ENCODE data around the gene ZNF581.

Gene ZNF581

DNA sequence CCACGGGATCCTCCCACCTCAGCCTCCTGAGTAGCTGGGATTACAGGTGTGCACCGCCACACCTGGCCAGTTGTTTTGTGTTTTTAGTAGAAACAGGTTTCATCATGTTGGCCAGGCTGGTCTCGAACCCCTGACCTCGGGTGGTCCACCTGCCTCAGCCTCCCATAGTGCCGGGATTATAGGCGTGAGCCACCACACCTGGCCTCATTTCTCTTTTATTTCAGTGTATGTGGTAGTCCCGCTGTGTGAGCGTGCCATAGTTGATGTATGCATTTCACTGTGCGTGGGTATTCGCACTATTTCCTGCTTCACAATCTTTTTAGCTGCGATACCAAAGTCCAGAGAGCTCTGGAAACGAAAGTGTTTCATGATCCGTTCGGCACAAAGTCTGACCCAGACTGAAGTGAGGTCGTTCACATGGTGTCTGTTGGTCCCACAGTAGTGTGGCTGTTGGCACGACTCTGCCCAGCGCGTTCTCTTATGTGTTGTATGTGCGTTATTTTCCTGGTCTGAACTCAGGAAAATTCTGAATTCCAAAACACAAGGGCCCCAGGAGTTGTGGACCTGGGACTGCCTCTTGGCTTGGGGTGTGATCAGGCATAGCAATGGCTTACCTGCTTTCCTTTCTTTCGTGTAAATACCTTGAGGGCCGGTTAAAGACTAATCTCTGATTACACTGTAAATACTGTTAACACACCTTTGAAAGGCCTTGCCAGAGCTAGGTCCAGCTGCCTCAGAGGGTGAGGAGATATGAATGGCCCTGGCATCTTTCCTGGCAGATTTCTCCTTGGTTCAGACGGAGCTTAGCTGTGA, 40.2 kb downstream of the ZNF581 start:
- no peak for DNase-seq

DNA sequence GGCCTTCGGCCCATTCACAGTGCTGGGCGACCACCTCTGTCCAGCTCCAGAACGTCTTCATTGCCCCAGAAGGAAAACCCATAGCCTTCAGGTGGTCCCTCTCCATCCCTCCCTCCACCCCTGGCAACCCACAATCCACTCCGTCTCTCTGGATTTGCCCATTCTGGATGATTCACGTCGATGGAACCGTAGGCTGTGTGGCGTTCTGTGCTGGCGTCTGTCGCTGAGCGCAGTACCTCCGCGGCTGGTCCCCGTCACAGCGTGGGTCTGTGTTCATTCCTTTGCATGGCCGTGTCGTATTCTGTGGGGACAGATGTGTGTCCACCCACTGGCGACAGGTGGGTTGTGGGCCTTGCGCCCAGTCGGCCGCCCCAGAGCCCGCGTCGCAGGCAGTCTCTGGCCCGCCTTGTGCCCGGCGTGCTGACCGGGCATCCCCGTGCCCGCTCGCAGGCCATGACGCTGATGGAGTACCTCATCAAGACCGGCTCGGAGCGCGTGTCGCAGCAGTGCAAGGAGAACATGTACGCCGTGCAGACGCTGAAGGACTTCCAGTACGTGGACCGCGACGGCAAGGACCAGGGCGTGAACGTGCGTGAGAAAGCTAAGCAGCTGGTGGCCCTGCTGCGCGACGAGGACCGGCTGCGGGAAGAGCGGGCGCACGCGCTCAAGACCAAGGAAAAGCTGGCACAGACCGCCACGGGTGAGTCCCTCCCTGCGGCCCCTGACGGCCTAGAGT, 41.7 kb downstream of the ZNF581 start:
- DNase-seq: no peak

DNA sequence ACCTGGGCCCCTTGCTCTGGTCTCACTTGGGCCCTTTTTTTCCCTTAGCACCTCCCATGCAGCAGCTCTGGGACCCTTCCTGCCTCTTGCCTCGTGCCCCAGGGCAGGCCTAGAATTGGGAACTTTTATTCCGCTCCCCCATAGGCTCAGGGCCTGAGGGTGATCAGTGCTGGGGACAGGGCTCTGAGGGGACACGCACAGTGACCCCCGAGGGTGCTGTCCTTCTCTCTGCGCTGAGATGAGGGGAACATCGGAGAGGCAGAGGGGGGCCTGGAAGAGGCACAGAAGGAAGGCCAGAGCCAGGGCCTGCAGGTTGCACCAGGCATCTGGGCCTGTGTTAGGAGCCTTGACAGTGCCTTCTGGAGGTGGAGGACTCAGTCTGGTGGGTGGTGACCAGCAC, 42.3 kb downstream of the ZNF581 start:
- DNase-seq: no peak

DNA sequence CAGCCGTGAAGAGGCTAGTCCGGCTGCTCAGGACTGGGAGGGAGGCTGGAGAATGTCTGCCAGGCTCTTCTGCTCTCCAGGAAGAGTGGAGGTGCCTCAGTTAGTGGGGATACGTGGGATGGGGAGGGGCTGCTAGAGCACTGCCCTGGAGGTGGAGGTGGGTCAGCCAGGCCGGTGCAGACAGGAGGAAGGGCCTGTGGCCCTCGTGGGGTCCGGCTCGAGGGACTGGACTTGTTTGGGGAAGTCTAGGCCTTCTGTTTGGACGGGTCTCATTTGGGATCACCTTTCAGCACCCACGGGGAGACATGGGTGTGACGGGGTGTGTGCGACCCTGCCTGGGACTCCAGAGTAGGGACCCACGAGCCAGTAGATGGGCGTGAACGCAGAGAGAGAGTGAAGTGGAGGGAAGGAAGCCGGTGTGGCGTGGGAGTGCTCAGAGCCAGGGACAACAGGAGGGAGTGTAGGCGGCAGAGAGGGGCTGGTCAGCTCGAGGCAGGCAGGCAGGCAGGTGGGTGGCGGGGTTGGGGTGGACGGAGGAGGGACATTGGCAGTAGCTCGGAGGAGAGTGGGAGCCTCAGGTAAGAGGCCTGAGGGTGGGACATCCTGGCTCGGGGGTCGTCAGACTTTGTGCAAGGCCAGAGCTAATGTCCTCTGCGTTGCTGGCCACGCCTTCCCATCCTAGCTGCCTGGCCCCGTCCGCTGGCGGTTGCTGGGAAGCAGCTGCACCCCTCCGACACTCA, 43.0 kb downstream of the ZNF581 start:
- DNase-seq: no peak

DNA sequence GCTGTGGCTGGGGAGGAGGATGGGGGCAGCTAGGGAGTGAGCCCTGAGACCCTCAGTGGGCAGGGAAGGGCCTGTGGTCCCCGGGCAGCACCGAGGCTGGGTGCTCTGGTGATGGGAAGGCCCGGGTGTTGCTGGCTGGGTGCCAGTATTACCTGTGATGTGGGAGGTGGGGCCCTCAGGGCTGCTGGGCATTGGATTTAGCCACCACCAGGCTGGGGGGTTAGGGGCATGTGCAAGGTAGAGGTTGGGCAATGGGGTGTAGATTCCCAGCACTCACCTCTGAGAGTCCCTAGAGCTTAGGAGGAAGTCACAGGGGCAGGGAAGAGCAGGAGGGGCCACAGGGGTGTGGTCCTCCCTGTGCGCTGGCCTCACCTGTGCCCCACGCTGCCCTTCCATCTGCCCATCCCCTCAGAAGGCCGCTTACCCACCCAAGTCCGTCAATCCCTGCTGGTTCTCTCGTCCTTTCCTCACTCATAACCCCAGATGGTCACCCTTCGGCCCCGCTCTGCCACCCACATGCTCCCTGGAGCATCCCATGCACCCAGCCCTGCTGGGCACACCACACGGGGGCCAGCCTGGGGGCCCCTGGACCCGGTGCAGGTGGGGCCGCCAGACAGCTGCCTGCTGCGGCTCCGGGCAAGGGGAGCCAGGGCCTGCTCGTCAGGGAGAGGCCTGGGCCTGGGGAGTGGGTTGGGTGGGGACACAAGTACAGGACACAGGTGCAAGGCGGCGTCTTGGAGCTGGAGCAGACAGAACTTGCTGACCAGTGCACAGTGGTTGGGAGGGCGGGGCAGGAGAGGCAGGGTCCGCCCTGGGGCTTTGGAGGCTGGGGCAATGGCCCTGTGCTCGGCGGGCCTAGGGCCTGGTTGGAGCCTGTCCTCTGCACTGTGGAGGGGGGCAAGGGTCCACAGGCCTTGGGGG, 44.1 kb downstream of the ZNF581 start:
- no peak for DNase-seq

DNA sequence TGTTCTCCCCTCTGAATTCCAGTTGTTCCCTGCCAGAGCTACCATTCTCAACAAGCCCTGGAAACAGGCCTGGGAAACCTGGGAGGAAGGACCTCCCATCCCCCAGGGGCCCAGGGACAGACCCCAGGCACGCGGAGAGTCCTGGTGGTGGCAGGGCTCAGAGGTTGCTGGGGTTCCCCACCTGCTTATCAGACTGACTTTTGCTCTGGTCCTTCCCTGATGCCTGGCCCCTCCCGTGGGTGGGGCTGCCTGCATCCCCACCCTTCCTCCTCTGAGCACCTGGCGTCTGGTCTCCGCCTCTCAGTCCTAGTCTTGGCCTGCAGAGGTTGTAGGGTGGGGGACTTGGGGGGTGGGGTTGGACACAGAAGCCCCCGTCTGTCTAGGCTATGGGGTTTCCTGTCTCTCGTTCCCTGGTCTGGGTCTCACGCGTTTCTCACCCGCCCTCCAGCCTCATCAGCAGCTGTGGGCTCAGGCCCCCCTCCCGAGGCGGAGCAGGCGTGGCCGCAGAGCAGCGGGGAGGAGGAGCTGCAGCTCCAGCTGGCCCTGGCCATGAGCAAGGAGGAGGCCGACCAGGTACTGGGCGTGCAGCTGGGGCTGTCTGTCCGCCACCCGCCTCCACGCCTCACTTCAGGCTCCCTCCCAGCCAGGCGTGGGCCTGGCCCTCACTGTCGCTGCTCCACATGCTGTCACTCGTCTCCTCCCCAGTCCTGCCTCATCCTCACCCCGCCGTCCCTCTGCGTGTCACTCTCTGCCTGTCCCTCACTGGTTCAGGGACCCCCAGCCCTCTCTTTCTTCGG, 45.2 kb downstream of the ZNF581 start:
- no peak for DNase-seq

DNA sequence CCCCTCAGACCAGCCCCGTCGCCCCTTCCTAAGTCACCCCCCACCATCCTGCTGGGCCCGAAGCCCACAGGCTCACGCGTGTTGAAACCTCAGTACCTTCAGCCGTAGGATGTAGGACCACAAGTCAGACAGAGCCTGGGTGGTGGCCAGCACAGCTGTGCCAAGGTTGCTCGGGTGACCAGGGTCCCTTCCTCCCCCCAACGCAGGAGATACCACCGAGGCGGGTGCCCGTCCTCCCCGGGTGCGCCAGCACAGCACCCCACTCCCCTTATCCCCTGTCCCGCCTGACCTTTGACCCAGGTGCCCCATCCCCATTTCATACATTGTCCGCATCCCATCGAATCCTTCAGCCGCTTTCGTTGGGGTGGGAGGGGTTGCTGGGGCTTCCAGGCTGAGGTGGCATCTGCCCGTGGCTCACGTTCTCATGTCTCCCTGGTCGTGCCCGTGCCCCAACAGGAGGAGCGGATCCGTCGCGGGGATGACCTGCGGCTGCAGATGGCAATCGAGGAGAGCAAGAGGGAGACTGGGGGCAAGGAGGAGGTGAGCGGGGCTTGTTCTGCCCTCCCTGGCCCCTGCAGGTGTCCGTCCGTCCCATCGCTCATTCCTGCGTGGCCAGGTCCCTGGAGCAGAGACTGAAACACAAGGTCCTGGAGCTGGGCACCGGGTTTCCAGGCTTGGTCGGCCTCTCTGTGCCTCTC, 46.1 kb downstream of the ZNF581 start:
- no peak for DNase-seq

DNA sequence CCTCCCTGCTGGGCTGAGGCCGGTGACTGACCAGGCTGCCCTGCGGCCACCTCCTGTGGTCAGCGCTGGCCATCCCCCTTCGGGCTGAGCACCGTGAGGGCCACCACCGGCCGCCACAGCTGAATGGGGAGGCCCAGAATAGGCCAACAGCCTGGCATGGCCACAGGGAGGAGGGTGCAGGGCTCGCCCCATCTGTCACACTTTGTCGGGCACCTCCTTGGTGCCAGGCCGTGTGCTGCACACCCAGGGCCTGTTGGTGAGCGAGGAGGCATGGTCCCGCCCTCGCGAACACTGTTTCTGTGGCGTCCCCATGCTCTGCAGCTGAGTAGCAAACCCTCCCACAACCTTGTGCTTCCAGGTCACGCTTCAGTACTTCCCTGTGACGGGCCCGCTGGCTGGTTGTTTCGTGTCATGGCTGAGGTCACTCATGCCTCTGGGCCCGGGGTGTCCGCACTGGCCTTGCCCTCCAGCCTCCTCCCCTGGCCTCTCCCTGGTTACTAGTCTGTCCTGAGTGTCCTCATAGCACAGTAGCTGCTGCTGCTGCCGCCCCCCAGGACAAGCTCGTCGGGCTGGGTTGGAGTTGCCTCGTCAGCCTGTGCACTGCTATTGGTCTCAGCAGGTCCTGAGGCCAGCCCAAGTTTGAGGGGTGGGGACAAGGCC, 46.8 kb downstream of the ZNF581 start:
- no peak for DNase-seq

DNA sequence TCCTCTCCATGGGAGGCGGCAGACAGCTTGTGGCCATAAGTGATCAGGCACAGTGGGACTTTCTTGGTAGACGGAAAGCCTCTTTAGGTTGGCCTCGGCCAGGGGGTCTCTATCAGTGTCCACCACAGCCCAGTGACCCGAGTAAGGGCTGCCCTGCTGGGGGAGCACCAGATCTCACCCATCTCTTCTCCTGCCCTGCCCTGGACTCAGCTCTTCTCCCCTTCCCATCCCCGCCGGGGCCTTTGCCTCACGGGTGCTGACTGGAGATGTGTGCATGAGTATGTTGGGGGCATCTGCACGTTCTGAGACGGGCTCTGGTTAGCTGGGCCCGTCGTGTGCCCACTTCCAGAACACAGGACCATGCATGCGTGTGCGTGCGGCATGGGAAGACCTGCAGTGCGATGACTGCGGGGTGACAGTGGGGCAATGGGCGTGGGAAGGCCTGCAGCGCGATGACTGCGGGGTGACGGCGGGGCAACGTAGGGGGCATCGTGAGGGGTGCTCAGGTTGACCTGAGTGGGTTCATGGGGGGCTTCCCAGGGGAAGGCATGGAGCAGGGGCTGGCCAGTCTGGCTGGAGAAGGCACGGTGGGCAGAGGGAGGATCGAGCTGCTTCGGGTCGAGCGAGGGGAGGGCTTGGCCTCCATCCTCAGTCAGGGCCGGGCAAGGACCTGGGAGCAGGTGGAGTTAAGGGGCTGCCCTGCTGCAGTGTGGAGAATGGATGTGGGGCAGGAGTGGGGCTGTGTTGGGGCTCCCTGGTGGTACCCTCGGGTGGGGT, 47.5 kb downstream of the ZNF581 start:
- no peak for DNase-seq

DNA sequence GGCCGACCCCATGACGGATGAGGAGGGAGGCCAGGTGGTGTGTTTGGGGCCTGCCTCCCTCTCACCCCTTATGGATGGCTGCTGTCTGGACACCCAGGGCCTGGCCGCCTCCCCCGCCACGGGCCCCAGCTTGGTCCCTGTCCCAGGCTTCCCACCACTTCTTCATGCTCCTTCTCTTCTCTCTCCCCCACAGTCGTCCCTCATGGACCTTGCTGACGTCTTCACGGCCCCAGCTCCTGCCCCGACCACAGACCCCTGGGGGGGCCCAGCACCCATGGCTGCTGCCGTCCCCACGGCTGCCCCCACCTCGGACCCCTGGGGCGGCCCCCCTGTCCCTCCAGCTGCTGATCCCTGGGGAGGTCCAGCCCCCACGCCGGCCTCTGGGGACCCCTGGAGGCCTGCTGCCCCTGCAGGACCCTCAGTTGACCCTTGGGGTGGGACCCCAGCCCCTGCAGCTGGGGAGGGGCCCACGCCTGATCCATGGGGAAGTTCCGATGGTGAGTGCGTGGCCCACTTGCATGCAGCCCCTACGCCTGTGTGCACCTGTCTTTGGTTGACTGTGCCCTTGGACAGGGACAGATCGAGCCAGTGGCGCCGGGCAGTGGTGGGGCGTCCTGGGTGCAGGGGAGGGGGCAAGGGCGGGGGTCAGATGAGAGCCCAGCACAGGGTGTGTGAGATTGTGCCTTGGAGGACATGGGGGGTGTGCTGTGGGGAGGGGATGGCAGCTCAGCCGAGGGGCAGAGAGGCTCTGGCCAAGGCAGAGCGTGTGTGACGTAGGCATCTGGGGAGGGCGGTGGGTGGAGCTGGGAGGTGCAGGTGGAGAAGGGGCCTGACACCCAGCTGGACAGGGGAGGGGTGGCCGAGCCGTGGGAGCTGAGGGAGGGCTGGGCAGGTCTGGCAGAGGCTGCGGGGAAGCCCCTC, 48.4 kb downstream of the ZNF581 start:
- no peak for DNase-seq

DNA sequence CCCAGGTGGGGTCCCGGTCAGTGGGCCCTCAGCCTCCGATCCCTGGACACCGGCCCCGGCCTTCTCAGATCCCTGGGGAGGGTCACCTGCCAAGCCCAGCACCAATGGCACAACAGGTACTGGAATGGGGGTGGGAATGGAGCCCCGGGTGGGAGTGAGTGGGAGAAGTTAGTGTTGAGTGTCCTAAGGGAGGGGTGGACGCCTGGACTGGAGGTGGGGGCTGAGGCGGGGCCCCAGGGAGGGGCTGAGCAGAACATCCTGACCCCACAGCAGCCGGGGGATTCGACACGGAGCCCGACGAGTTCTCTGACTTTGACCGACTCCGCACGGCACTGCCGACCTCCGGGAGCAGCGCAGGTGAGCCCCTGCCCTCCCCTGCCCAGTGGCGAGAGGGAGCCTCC, 49.2 kb downstream of the ZNF581 start:
- DNase-seq: no peak

DNA sequence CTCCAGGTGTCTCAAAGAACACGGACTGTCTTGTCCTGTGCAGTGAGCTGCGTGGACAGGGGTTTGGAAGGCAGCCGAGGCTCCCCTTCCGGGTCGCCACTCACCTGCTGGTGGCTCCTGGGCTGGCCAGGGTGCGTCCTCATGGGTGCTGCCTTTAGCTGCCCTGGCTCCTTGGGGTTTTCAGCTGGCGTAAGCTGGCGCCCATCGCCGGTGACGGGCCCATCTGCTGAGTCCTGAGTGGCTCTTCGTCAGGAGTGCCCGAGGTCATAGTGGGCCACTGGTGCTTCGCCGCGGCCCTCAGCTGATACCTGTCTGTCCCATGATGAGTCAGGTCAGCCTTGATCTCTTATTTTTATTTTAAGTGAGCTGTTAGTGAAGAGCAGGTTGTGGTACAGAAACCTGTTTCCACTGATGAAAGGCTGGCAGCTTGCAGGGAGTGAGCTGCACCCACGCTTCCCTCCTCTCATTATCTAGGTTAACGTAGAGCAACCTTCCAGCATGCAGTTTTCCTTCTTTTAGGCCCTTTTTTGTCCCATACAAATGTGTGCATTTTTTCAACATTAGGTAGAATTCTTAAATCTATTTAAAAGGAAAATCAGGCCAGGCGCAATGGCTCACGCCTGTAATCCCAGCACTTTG, 50.0 kb downstream of the ZNF581 start:
- no peak for DNase-seq

DNA sequence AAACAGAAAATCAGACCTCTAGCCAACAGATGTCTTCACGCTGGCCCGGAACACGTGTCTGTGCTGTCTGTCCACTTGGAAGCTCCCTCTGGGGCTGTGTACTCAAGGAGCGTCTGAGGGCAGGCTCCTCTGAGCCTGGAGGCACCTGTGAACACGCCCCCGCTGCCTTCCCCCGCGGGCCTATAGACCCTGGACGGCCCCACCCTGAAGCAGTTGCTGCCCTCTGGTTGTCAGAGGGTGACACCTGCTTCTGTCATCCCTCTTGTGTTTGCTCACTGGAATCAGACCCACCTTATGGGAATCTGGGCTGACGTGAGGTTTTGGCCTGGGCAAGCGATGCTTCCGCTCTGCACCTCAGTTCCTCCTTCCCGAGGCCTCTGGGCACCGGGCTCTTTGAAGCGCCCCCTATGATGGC, 50.8 kb downstream of the ZNF581 start:
- DNase-seq: no peak

DNA sequence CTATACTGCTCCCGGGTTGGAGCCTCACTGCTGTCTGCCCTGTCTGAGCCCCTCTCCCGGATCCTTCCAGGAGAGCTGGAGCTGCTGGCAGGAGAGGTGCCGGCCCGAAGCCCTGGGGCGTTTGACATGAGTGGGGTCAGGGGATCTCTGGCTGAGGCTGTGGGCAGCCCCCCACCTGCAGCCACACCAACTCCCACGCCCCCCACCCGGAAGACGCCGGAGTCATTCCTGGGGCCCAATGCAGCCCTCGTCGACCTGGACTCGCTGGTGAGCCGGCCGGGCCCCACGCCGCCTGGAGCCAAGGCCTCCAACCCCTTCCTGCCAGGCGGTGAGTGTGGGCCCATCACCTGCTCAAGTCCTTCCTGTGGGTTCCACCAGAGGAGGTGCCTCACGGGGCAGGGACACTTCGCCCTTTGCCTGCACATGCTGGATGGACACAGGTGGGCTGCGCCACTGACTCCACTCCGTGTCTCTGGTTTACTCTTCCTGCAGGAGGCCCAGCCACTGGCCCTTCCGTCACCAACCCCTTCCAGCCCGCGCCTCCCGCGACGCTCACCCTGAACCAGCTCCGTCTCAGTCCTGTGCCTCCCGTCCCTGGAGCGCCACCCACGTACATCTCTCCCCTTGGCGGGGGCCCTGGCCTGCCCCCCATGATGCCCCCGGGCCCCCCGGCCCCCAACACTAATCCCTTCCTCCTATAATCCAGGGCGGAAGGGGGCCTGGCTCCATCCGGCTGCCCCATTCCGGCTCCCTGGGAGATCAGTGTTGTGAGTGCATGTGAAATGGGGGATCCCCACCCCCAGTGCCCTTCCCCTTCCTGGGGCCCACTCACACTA, 51.4 kb downstream of the ZNF581 start:
- no peak for DNase-seq

All from activated CD8-positive, alpha-beta memory T cell treated with anti-CD3 and anti-CD28 coated beads, Interleukin-2, amount 50 U/mL, for 4 hours (primary cell).